ENCODE results near the gene TRIM4.

- TF ChIP-seq CTCF (conservative IDR thresholded peaks at IDR 0.05; ENCODE audit: low read depth in 2 of 2): no peak
- TF ChIP-seq POLR2AphosphoS5 (IDR thresholded peaks at IDR 0.05; ENCODE audit: low read depth): no peak
- TF ChIP-seq, protein P1, sequence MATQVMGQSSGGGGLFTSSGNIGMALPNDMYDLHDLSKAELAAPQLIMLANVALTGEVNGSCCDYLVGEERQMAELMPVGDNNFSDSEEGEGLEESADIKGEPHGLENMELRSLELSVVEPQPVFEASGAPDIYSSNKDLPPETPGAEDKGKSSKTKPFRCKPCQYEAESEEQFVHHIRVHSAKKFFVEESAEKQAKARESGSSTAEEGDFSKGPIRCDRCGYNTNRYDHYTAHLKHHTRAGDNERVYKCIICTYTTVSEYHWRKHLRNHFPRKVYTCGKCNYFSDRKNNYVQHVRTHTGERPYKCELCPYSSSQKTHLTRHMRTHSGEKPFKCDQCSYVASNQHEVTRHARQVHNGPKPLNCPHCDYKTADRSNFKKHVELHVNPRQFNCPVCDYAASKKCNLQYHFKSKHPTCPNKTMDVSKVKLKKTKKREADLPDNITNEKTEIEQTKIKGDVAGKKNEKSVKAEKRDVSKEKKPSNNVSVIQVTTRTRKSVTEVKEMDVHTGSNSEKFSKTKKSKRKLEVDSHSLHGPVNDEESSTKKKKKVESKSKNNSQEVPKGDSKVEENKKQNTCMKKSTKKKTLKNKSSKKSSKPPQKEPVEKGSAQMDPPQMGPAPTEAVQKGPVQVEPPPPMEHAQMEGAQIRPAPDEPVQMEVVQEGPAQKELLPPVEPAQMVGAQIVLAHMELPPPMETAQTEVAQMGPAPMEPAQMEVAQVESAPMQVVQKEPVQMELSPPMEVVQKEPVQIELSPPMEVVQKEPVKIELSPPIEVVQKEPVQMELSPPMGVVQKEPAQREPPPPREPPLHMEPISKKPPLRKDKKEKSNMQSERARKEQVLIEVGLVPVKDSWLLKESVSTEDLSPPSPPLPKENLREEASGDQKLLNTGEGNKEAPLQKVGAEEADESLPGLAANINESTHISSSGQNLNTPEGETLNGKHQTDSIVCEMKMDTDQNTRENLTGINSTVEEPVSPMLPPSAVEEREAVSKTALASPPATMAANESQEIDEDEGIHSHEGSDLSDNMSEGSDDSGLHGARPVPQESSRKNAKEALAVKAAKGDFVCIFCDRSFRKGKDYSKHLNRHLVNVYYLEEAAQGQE (IDR thresholded peaks at IDR 0.05; ENCODE audit: unreplicated experiment): no peak
- TF ChIP-seq EZH2 (IDR thresholded peaks at IDR 0.05; ENCODE audit: low read depth, unreplicated experiment): no peak
- TF ChIP-seq EZH2phosphoT487 (IDR thresholded peaks at IDR 0.05; ENCODE audit: unreplicated experiment): no peak
- TF ChIP-seq JUNB (IDR thresholded peaks at IDR 0.05; ENCODE audit: unreplicated experiment): no peak
- no peak for TF ChIP-seq CREB1 (CRISPR knock-in tag; IDR thresholded peaks at IDR 0.05; ENCODE audit: low read depth)
Observed at GRCh38 chr7:99876933-99877332, 42.4 kb downstream of the TRIM4 start, which contains the start of gene OR2AE1.
